ENCODE data around the gene UBE2QL1.

The UBE2QL1 gene

GRCh38 chr5:6541256-6542013 lies 92.8 kb downstream of the UBE2QL1 start:
- no peak for DNase-seq

GRCh38 chr5:6542421-6543345 lies 94.0 kb downstream of the UBE2QL1 start:
- DNase-seq: no peak

GRCh38 chr5:6543346-6543730 lies 94.7 kb downstream of the UBE2QL1 start:
- no peak for DNase-seq

- no peak for DNase-seq
Observed at GRCh38 chr5:6543830-6544560, 95.3 kb downstream of the UBE2QL1 start.

Measured in NCI-H2227 treated with DMSO at 0.1 percent for 48 hours (cell line).